SK-N-SH treated with all-trans-retinoic acid at 6 μM for 48 hours (cell line): Measurements from ENCODE around the gene MED16.

Experiments
- ATAC-seq: fragments of 200-7000 bp; cut with Tn5 transposase; 3 replicates; pipeline ENCODE4 v1.9.1; 2020; ENCODE audit warnings: mild to moderate bottlenecking, moderate library complexity
- ARNTL ChIP-seq: fragments of 450-650 bp; formaldehyde crosslinking; IDR thresholded peaks from 2 replicates; pipeline ENCODE4 v1.5.0; 2020; ENCODE audit warnings: low read depth, mild to moderate bottlenecking, moderate library complexity, borderline replicate concordance
- BACH2 ChIP-seq: fragments of 250-450 bp; sonication (Bioruptor Pico); IDR thresholded peaks from 2 replicates; pipeline ENCODE4 v1.9.0; 2021; ENCODE audit warnings: mild to moderate bottlenecking, borderline replicate concordance
- CSDC2 ChIP-seq: fragments of 250-450 bp; sonication (Bioruptor Pico); IDR thresholded peaks from 2 replicates; pipeline ENCODE4 v1.5.0; 2020; ENCODE audit warnings: mild to moderate bottlenecking, moderate library complexity
- ESRRG ChIP-seq: fragments of 250-450 bp; sonication (Bioruptor Pico); IDR thresholded peaks from 2 replicates; pipeline ENCODE4 v1.6.1; 2021; ENCODE audit warnings: mild to moderate bottlenecking
- GLIS3 ChIP-seq: fragments of 250-450 bp; sonication (Bioruptor Pico); IDR thresholded peaks from 2 replicates; pipeline ENCODE4 v1.5.0; 2020; ENCODE audit warnings: mild to moderate bottlenecking, moderate library complexity
- ISL1 ChIP-seq: fragments of 250-450 bp; sonication (Bioruptor Pico); IDR thresholded peaks from 2 replicates; pipeline ENCODE4 v2.1.2; 2022; ENCODE audit warnings: mild to moderate bottlenecking, moderate library complexity
- OSR1 ChIP-seq: fragments of 250-450 bp; sonication (Bioruptor Pico); IDR thresholded peaks from 2 replicates; pipeline ENCODE4 v1.8.0; 2022; ENCODE audit warnings: moderate library complexity, mild to moderate bottlenecking, inconsistent platforms
- POU6F1 ChIP-seq: fragments of 250-450 bp; sonication (Bioruptor Pico); IDR thresholded peaks from 2 replicates; pipeline ENCODE4 v1.8.0; 2021; ENCODE audit warnings: low read depth, mild to moderate bottlenecking, moderate library complexity, borderline replicate concordance
- PPARA ChIP-seq: fragments of 250-450 bp; sonication (Bioruptor Pico); IDR thresholded peaks from 2 replicates; pipeline ENCODE4 v1.5.0; 2020; ENCODE audit warnings: mild to moderate bottlenecking, borderline replicate concordance
- RARB ChIP-seq: fragments of 250-450 bp; sonication (Bioruptor Pico); IDR thresholded peaks from 2 replicates; pipeline ENCODE4 v1.8.0; 2021; ENCODE audit warnings: mild to moderate bottlenecking, moderate library complexity
- SNAI2 ChIP-seq: fragments of 250-450 bp; sonication (Bioruptor Pico); IDR thresholded peaks from 2 replicates; pipeline ENCODE4 v1.5.0; 2020; ENCODE audit warnings: mild to moderate bottlenecking, moderate library complexity
- TCF4 ChIP-seq: fragments of 250-450 bp; sonication (Bioruptor Pico); IDR thresholded peaks from 2 replicates; pipeline ENCODE4 v1.8.0; 2021; ENCODE audit warnings: mild to moderate bottlenecking, moderate library complexity, borderline replicate concordance
- TOX ChIP-seq: fragments of 250-450 bp; sonication (Bioruptor Pico); IDR thresholded peaks from 2 replicates; pipeline ENCODE4 v1.8.0; 2021; ENCODE audit warnings: mild to moderate bottlenecking, moderate library complexity, borderline replicate concordance
- ZC3H10 ChIP-seq: fragments of 250-450 bp; sonication (Bioruptor Pico); IDR thresholded peaks from 2 replicates; pipeline ENCODE4 v1.5.1; 2021; ENCODE audit warnings: mild to moderate bottlenecking, moderate library complexity
- ZFP3 ChIP-seq: fragments of 250-450 bp; sonication (Bioruptor Pico); IDR thresholded peaks from 2 replicates; pipeline ENCODE4 v1.5.0; 2020; ENCODE audit warnings: mild to moderate bottlenecking, moderate library complexity
- ZFP30 ChIP-seq: fragments of 450-650 bp; formaldehyde crosslinking; IDR thresholded peaks from 2 replicates; pipeline ENCODE4 v1.5.0; 2022; ENCODE audit warnings: mild to moderate bottlenecking, moderate library complexity
- ZNF565 ChIP-seq: fragments of 450-650 bp; formaldehyde crosslinking; conservative IDR thresholded peaks from 2 replicates; pipeline ENCODE4 v1.5.0; 2020; ENCODE audit warnings: low read depth, mild to moderate bottlenecking, moderate library complexity
- ZNF70 ChIP-seq: fragments of 450-650 bp; formaldehyde crosslinking; IDR thresholded peaks from 2 replicates; pipeline ENCODE4 v1.5.0; 2020; ENCODE audit warnings: mild to moderate bottlenecking, moderate library complexity
- ZNF8 ChIP-seq: fragments of 450-650 bp; formaldehyde crosslinking; IDR thresholded peaks from 2 replicates; pipeline ENCODE4 v1.5.0; 2020; ENCODE audit warnings: mild to moderate bottlenecking, moderate library complexity
- TF ChIP-seq, protein P1 (sequence below): fragments of 250-450 bp; sonication (Bioruptor Pico); IDR thresholded peaks from 2 replicates; pipeline ENCODE4 v1.5.0; 2020; ENCODE audit warnings: mild to moderate bottlenecking, moderate library complexity
- TF ChIP-seq, protein P2 (sequence below): fragments of 250-450 bp; sonication (Bioruptor Pico); IDR thresholded peaks from 2 replicates; pipeline ENCODE4 v1.8.0; 2020; ENCODE audit warnings: mild to moderate bottlenecking, moderate library complexity, borderline replicate concordance
- TF ChIP-seq, protein P3 (sequence below): fragments of 250-450 bp; sonication (Bioruptor Pico); IDR thresholded peaks from 2 replicates; pipeline ENCODE4 v1.5.1; 2020; ENCODE audit warnings: low read depth, mild to moderate bottlenecking, moderate library complexity

The MED16 gene

DNA sequence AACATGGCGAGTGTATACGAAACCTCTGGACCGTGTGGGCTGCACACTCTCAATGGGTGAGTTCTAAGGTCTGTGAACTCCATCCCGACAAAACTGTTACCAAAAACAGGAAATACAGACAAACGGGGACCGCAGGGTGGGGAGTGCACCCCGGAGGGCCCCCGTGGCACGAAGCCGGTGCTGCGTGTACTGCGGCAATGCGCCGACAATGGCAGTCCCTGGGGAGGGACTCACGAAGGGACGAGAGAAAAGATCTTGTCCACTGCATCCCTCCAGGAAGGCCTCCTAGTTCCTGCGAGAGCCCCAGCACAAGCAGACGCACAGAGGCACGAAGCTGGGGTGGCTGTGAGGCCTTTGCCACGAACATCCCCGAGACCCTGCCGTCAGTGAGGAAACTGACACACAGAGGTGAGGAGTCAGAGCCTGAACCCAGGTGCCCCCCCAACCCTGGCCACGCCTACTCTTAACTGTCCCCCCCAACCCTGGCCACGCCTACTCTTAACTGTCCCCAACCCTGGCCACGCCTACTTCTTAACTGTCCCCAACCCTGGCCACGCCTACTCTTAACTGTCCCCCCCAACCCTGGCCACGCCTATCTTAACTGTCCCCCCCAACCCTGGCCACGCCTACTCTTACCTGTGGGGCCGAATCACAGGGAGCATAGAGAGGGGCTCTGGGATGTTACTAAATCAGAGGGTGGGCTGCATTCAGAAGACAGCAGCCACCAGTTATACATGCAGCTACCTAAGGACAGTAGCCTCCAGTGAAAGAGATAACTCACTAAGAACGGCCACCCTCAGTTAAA lies 4.2 kb downstream of the MED16 start:
- no peak for TF ChIP-seq BACH2
- TF ChIP-seq OSR1 (CRISPR knock-in tag) = no peak
- TF ChIP-seq POU6F1 = no peak
- TF ChIP-seq ARNTL (CRISPR knock-in tag) = no peak
- TF ChIP-seq CSDC2 (CRISPR knock-in tag) = no peak
- no peak for TF ChIP-seq ZNF8 (CRISPR knock-in tag)
- no peak for TF ChIP-seq ISL1 (CRISPR knock-in tag)
- TF ChIP-seq PPARA (CRISPR knock-in tag) = no peak
- TF ChIP-seq TCF4 (CRISPR knock-in tag) = no peak
- TF ChIP-seq RARB (CRISPR knock-in tag) = no peak
- TF ChIP-seq, protein P1, sequence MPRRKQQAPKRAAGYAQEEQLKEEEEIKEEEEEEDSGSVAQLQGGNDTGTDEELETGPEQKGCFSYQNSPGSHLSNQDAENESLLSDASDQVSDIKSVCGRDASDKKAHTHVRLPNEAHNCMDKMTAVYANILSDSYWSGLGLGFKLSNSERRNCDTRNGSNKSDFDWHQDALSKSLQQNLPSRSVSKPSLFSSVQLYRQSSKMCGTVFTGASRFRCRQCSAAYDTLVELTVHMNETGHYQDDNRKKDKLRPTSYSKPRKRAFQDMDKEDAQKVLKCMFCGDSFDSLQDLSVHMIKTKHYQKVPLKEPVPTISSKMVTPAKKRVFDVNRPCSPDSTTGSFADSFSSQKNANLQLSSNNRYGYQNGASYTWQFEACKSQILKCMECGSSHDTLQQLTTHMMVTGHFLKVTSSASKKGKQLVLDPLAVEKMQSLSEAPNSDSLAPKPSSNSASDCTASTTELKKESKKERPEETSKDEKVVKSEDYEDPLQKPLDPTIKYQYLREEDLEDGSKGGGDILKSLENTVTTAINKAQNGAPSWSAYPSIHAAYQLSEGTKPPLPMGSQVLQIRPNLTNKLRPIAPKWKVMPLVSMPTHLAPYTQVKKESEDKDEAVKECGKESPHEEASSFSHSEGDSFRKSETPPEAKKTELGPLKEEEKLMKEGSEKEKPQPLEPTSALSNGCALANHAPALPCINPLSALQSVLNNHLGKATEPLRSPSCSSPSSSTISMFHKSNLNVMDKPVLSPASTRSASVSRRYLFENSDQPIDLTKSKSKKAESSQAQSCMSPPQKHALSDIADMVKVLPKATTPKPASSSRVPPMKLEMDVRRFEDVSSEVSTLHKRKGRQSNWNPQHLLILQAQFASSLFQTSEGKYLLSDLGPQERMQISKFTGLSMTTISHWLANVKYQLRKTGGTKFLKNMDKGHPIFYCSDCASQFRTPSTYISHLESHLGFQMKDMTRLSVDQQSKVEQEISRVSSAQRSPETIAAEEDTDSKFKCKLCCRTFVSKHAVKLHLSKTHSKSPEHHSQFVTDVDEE (CRISPR knock-in tag) = no peak
- TF ChIP-seq, protein P2, sequence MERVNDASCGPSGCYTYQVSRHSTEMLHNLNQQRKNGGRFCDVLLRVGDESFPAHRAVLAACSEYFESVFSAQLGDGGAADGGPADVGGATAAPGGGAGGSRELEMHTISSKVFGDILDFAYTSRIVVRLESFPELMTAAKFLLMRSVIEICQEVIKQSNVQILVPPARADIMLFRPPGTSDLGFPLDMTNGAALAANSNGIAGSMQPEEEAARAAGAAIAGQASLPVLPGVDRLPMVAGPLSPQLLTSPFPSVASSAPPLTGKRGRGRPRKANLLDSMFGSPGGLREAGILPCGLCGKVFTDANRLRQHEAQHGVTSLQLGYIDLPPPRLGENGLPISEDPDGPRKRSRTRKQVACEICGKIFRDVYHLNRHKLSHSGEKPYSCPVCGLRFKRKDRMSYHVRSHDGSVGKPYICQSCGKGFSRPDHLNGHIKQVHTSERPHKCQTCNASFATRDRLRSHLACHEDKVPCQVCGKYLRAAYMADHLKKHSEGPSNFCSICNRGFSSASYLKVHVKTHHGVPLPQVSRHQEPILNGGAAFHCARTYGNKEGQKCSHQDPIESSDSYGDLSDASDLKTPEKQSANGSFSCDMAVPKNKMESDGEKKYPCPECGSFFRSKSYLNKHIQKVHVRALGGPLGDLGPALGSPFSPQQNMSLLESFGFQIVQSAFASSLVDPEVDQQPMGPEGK = no peak
- TF ChIP-seq ZNF70 (CRISPR knock-in tag) = no peak
- TF ChIP-seq, protein P3, sequence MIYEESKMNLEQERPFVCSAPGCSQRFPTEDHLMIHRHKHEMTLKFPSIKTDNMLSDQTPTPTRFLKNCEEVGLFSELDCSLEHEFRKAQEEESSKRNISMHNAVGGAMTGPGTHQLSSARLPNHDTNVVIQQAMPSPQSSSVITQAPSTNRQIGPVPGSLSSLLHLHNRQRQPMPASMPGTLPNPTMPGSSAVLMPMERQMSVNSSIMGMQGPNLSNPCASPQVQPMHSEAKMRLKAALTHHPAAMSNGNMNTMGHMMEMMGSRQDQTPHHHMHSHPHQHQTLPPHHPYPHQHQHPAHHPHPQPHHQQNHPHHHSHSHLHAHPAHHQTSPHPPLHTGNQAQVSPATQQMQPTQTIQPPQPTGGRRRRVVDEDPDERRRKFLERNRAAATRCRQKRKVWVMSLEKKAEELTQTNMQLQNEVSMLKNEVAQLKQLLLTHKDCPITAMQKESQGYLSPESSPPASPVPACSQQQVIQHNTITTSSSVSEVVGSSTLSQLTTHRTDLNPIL (CRISPR knock-in tag) = no peak
- TF ChIP-seq, all 23 proteins: peak for 0
- ATAC-seq = no peak

GRCh38 chr19:887599-887998 lies 5.4 kb downstream of the MED16 start:
- TF ChIP-seq ESRRG (no peak), TOX (no peak), PPARA (CRISPR knock-in tag) (no peak), CSDC2 (CRISPR knock-in tag) (no peak), BACH2 (no peak), OSR1 (CRISPR knock-in tag) (no peak), ZNF70 (CRISPR knock-in tag) (no peak), TCF4 (CRISPR knock-in tag) (no peak), ZC3H10 (CRISPR knock-in tag) (no peak), ARNTL (CRISPR knock-in tag) (no peak), ZNF8 (CRISPR knock-in tag) (no peak), ZFP30 (CRISPR knock-in tag) (no peak), GLIS3 (CRISPR knock-in tag) (no peak), RARB (CRISPR knock-in tag) (no peak), ZNF565 (CRISPR knock-in tag) (no peak), ISL1 (CRISPR knock-in tag) (no peak), SNAI2 (CRISPR knock-in tag) (no peak), ZFP3 (CRISPR knock-in tag) (no peak)
- TF ChIP-seq, protein P2 = no peak
- TF ChIP-seq, protein P1 (CRISPR knock-in tag) = no peak
- no peak for ATAC-seq
